Right lobe of liver (tissue), 4 donors: ENCODE data around the gene ASPHD1.

Source experiments
- POLR2A ChIP-seq: fragments of 450-650 bp; IDR thresholded peaks from one replicate; pipeline ENCODE4 v1.6.1; 2017; ENCODE audit warnings: antibody characterized with exemption, mild to moderate bottlenecking
- TF ChIP-seq, protein P1 (sequence below), 4 donors: fragments of 200-600 bp in 3 of 4; fragments of 450-650 bp in 1 of 4; IDR thresholded peaks; one replicate each; pipeline versions ENCODE4 v1.5.1 to v1.8.0; 2016 to 2022; ENCODE audit warnings: antibody characterized with exemption in 4 of 4, mild to moderate bottlenecking in 2 of 4
- donor health status: DM: no; HTN: no; CAD: no.
- donor health status: DM: no; HTN: no; CAD: no.
- donor health status: DM: no; HTN: yes; CAD: no.

DNA sequence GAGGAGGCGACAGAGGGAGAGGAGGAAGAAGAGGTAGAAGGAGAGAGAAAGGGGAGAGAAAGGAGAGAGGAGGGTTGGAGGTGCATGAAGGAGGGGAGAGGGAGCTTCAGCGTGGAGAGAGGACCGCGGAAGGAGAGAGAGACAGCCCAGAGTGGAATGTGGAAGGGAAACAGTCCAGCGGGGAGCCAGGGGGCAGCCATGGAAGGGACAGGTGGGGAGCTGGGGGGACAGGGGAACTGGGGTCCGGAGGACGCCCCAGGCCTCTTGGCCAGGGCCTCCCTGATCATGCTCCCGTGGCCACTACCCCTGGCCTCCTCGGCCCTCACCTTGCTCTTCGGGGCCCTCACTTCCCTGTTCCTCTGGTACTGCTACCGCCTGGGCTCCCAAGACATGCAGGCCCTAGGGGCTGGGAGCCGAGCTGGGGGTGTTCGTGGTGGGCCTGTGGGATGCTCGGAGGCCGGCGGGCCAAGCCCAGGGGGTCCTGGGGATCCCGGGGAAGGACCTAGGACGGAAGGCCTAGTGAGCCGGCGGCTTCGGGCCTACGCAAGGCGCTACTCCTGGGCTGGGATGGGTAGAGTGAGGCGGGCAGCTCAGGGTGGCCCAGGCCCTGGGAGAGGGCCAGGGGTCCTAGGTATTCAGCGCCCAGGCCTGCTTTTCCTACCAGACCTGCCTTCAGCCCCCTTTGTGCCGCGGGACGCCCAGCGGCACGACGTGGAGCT, 759 bp downstream of the ASPHD1 start:
- TF ChIP-seq, protein P1, sequence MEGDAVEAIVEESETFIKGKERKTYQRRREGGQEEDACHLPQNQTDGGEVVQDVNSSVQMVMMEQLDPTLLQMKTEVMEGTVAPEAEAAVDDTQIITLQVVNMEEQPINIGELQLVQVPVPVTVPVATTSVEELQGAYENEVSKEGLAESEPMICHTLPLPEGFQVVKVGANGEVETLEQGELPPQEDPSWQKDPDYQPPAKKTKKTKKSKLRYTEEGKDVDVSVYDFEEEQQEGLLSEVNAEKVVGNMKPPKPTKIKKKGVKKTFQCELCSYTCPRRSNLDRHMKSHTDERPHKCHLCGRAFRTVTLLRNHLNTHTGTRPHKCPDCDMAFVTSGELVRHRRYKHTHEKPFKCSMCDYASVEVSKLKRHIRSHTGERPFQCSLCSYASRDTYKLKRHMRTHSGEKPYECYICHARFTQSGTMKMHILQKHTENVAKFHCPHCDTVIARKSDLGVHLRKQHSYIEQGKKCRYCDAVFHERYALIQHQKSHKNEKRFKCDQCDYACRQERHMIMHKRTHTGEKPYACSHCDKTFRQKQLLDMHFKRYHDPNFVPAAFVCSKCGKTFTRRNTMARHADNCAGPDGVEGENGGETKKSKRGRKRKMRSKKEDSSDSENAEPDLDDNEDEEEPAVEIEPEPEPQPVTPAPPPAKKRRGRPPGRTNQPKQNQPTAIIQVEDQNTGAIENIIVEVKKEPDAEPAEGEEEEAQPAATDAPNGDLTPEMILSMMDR (IDR thresholded peaks at IDR 0.05): no peak
- TF ChIP-seq POLR2A: no peak
